ENCODE data around the gene CWC27. TPM values are rescaled to one million over a fixed set of nuclear protein-coding genes. Genes with fewer than 3 reads are reported as not detected.

CWC27 gene
- total and polyA plus RNA-seq, 10 donors, result 11.1 to 22.1 (median 15.9) TPM

GRCh38 chr5:64792469-64792868 is 23.7 kb downstream of the CWC27 start:
- H3K27me3 ChIP-seq (replicated peaks in 1 of 7), result no peaks in the 10 kb centered on the region

GRCh38 chr5:64794053-64794770 is 25.5 kb downstream of the CWC27 start:
- no peaks in the 10 kb centered on the region for H3K9me3 ChIP-seq
- no peak overlapping the region for H3K27ac ChIP-seq
- TF ChIP-seq CTCF (IDR thresholded peaks at IDR 0.05 in 8 of 11, conservative IDR thresholded peaks at IDR 0.05 in 3 of 11) (no peak), POLR2A (IDR thresholded peaks at IDR 0.05) (no peak), POLR2AphosphoS5 (IDR thresholded peaks at IDR 0.05) (no peak)
- no peak for DNase-seq
- WGBS, 5 donors, result 73 to 83% (median 75%) methylated on average over 3 of the region's 3 CpGs
- peaks cover 0 to 56% (median 0%) of the 10 kb centered on the region in 6 donors for H3K36me3 ChIP-seq
- intact Hi-C loops (cut with DNase I; ENCODE audit: low total_unique reads), result loop anchor here (5.0 kb wide), 1 partner anchor 152 kb away; no protein-coding TSS in a partner anchor
- peaks cover 0 to 4% (median 0%) of the 10 kb centered on the region in 6 donors for H3K4me1 ChIP-seq
- no peak overlapping the region for H3K4me3 ChIP-seq
- no peaks in the 10 kb centered on the region for H3K27me3 ChIP-seq (replicated peaks in 1 of 7)

More at GRCh38 chr5:64792469-64792868, 23.7 kb downstream of the CWC27 start:
- H3K4me1 ChIP-seq, result peaks cover 0 to 4% (median 0%) of the 10 kb centered on the region in 6 donors
- intact Hi-C loops (cut with DNase I; ENCODE audit: low total_unique reads), result loop anchor here (5.0 kb wide), 1 partner anchor 150 kb away; no protein-coding TSS in a partner anchor
- DNase-seq, result no peak
- H3K4me3 ChIP-seq, result no peak overlapping the region
- H3K9me3 ChIP-seq, result no peaks in the 10 kb centered on the region
- no peak for TF ChIP-seq CTCF (IDR thresholded peaks at IDR 0.05 in 8 of 11, conservative IDR thresholded peaks at IDR 0.05 in 3 of 11)
- TF ChIP-seq POLR2AphosphoS5 (IDR thresholded peaks at IDR 0.05), result no peak
- no peak for TF ChIP-seq POLR2A (IDR thresholded peaks at IDR 0.05)
- peaks cover 0 to 58% (median 0%) of the 10 kb centered on the region in 6 donors for H3K36me3 ChIP-seq
- H3K27ac ChIP-seq, result no peak overlapping the region

GRCh38 chr5:64796301-64796700 is 27.6 kb downstream of the CWC27 start:
- H3K9me3 ChIP-seq, result no peaks in the 10 kb centered on the region
- H3K27ac ChIP-seq, result no peak overlapping the region
- no peak overlapping the region for H3K4me3 ChIP-seq
- no peak for TF ChIP-seq POLR2A (IDR thresholded peaks at IDR 0.05)
- TF ChIP-seq CTCF (IDR thresholded peaks at IDR 0.05 in 8 of 11, conservative IDR thresholded peaks at IDR 0.05 in 3 of 11), result no peak
- TF ChIP-seq POLR2AphosphoS5 (IDR thresholded peaks at IDR 0.05), result no peak
- H3K36me3 ChIP-seq, result peaks cover 0 to 56% (median 8%) of the 10 kb centered on the region in 6 donors
- peaks cover 0 to 4% (median 0%) of the 10 kb centered on the region in 6 donors for H3K4me1 ChIP-seq
- intact Hi-C loops (cut with DNase I; ENCODE audit: low total_unique reads), result no loop called here
- H3K27me3 ChIP-seq (replicated peaks in 1 of 7), result no peaks in the 10 kb centered on the region
- DNase-seq, result no peak

GRCh38 chr5:64800926-64801325 is 32.2 kb downstream of the CWC27 start:
- Histone ChIP-seq H3K9me3 (no peaks in the 10 kb centered on the region), H3K36me3 (peaks cover 0 to 73% (median 21%) of the 10 kb centered on the region in 6 donors), H3K27me3 (replicated peaks in 1 of 7) (no peaks in the 10 kb centered on the region), H3K27ac (no peak overlapping the region), H3K4me1 (no peaks in the 10 kb centered on the region), H3K4me3 (no peak overlapping the region)
- no peak for TF ChIP-seq POLR2AphosphoS5 (IDR thresholded peaks at IDR 0.05)
- no peak for TF ChIP-seq POLR2A (IDR thresholded peaks at IDR 0.05)
- no peak for TF ChIP-seq CTCF (IDR thresholded peaks at IDR 0.05 in 8 of 11, conservative IDR thresholded peaks at IDR 0.05 in 3 of 11)
- WGBS, 5 donors, result 91 to 97% (median 96%) methylated on average over 2 of the region's 2 CpGs
- intact Hi-C loops (cut with DNase I; ENCODE audit: low total_unique reads), result no loop called here
- DNase-seq, result no peak

All from spleen (tissue), 11 donors.